Ishikawa (cell line): ENCODE measurements around the gene TRIM21.

Experiments used
- CEBPB ChIP-seq: IDR thresholded peaks from 2 replicates; pipeline ENCODE4 v1.6.1; 2012
- CREB1 ChIP-seq: IDR thresholded peaks from 2 replicates; pipeline ENCODE4 v1.6.1; 2012; ENCODE audit warnings: low read depth
- EGR1 ChIP-seq: IDR thresholded peaks from 2 replicates; pipeline ENCODE4 v1.6.1; 2012
- EP300 ChIP-seq: IDR thresholded peaks from 2 replicates; pipeline ENCODE4 v1.6.1; 2012; ENCODE audit warnings: borderline replicate concordance
- FOXM1 ChIP-seq: IDR thresholded peaks from 2 replicates; pipeline ENCODE4 v1.6.1; 2012; ENCODE audit warnings: low read depth, borderline replicate concordance
- NFIC ChIP-seq: IDR thresholded peaks from 2 replicates; pipeline ENCODE4 v1.6.1; 2012
- RAD21 ChIP-seq: IDR thresholded peaks from 2 replicates; pipeline ENCODE4 v1.6.1; 2012; ENCODE audit warnings: low read depth
- TAF1 ChIP-seq: IDR thresholded peaks from 2 replicates; pipeline ENCODE4 v1.6.1; 2012; ENCODE audit warnings: low read depth, mild to moderate bottlenecking
- TCF12 ChIP-seq: IDR thresholded peaks from 2 replicates; pipeline ENCODE4 v1.6.1; 2012; ENCODE audit warnings: low read depth
- TEAD4 ChIP-seq: IDR thresholded peaks from 2 replicates; pipeline ENCODE4 v1.6.1; 2012
- YY1 ChIP-seq: IDR thresholded peaks from 2 replicates; pipeline ENCODE4 v1.6.1; 2012; ENCODE audit warnings: low read depth
- ZBTB7A ChIP-seq: IDR thresholded peaks from 2 replicates; pipeline ENCODE4 v1.6.1; 2012; ENCODE audit warnings: low read depth
- TF ChIP-seq, protein P1 (sequence below): IDR thresholded peaks from 2 replicates; pipeline ENCODE4 v1.6.1; 2012
- TF ChIP-seq, protein P2 (sequence below): IDR thresholded peaks from 2 replicates; pipeline ENCODE4 v1.6.1; 2012; ENCODE audit warnings: low read depth, mild to moderate bottlenecking
- TF ChIP-seq, protein P3 (sequence below): IDR thresholded peaks from 2 replicates; pipeline ENCODE4 v1.6.1; 2012

The TRIM21 gene

GRCh38 chr11:4375431-4376140 is 17.9 kb downstream of the TRIM21 start:
- TF ChIP-seq NFIC (no peak), EGR1 (no peak), TEAD4 (no peak), TCF12 (no peak), CEBPB (no peak), RAD21 (no peak), EP300 (no peak), ZBTB7A (no peak), TAF1 (no peak), CREB1 (no peak), YY1 (no peak), FOXM1 (no peak)
- TF ChIP-seq, protein P1, sequence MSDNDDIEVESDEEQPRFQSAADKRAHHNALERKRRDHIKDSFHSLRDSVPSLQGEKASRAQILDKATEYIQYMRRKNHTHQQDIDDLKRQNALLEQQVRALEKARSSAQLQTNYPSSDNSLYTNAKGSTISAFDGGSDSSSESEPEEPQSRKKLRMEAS: no peak
- TF ChIP-seq, protein P2, sequence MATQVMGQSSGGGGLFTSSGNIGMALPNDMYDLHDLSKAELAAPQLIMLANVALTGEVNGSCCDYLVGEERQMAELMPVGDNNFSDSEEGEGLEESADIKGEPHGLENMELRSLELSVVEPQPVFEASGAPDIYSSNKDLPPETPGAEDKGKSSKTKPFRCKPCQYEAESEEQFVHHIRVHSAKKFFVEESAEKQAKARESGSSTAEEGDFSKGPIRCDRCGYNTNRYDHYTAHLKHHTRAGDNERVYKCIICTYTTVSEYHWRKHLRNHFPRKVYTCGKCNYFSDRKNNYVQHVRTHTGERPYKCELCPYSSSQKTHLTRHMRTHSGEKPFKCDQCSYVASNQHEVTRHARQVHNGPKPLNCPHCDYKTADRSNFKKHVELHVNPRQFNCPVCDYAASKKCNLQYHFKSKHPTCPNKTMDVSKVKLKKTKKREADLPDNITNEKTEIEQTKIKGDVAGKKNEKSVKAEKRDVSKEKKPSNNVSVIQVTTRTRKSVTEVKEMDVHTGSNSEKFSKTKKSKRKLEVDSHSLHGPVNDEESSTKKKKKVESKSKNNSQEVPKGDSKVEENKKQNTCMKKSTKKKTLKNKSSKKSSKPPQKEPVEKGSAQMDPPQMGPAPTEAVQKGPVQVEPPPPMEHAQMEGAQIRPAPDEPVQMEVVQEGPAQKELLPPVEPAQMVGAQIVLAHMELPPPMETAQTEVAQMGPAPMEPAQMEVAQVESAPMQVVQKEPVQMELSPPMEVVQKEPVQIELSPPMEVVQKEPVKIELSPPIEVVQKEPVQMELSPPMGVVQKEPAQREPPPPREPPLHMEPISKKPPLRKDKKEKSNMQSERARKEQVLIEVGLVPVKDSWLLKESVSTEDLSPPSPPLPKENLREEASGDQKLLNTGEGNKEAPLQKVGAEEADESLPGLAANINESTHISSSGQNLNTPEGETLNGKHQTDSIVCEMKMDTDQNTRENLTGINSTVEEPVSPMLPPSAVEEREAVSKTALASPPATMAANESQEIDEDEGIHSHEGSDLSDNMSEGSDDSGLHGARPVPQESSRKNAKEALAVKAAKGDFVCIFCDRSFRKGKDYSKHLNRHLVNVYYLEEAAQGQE: no peak
- TF ChIP-seq, protein P3, sequence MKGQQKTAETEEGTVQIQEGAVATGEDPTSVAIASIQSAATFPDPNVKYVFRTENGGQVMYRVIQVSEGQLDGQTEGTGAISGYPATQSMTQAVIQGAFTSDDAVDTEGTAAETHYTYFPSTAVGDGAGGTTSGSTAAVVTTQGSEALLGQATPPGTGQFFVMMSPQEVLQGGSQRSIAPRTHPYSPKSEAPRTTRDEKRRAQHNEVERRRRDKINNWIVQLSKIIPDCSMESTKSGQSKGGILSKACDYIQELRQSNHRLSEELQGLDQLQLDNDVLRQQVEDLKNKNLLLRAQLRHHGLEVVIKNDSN: no peak

- TF ChIP-seq CEBPB (no peak), RAD21 (no peak), TCF12 (no peak), NFIC (no peak), TEAD4 (no peak), EP300 (no peak), EGR1 (no peak), TAF1 (no peak), ZBTB7A (no peak), CREB1 (no peak), YY1 (no peak), FOXM1 (no peak)
- TF ChIP-seq, protein P3: no peak
- TF ChIP-seq, protein P2: no peak
- TF ChIP-seq, protein P1: no peak
Observed at GRCh38 chr11:4370166-4370565, 23.3 kb downstream of the TRIM21 start.

GRCh38 chr11:4368286-4368685 is 25.2 kb downstream of the TRIM21 start, which contains the start of gene OR52B4:
OR52B4 (minus strand) TSS chr11:4368386; CDS start chr11:4368295, 91 bp downstream.
- TF ChIP-seq EP300: no peak
